GM19023 (cell line): ENCODE results near the gene BROX.
"Not testable (repeated sequence)": the region's sequence is repeated elsewhere in the genome, so short reads cannot be mapped to it uniquely, and the experiment has no call there.

Source experiments
- ATAC-seq: cut with Tn5 transposase; IDR thresholded peaks from one replicate; pipeline ENCODE4 v1.9.1; 2021; ENCODE audit warnings: mild to moderate bottlenecking, moderate library complexity; ENCODE audit not compliant: unreplicated experiment

The BROX gene

GRCh38 chr1:222730866-222731265, 18.5 kb downstream of the BROX start:
- no peak for ATAC-seq

GRCh38 chr1:222732216-222733159, 20.1 kb downstream of the BROX start:
- peak; percentile 96 for ATAC-seq

GRCh38 chr1:222734740-222735139, 22.4 kb downstream of the BROX start:
- ATAC-seq: no peak

GRCh38 chr1:222736470-222736869, 24.1 kb downstream of the BROX start:
- no peak for ATAC-seq

GRCh38 chr1:222736972-222737371, 24.6 kb downstream of the BROX start, which contains the start of gene FAM177B:
FAM177B (plus strand) TSS chr1:222737202; CDS start chr1:222746546, 9,344 bp downstream.
- ATAC-seq: no peak

GRCh38 chr1:222739465-222739864, 27.1 kb downstream of the BROX start:
- ATAC-seq: no peak

- no peak for ATAC-seq
Observed at GRCh38 chr1:222739929-222740328, 27.6 kb downstream of the BROX start.

GRCh38 chr1:222741630-222742457, 29.5 kb downstream of the BROX start:
- not testable (repeated sequence) for ATAC-seq

- no peak for ATAC-seq
Observed at GRCh38 chr1:222749927-222750326, 37.6 kb downstream of the BROX start.

- ATAC-seq: no peak
Observed at GRCh38 chr1:222750651-222751050, 38.3 kb downstream of the BROX start.

GRCh38 chr1:222751255-222751654, 38.9 kb downstream of the BROX start:
- no peak for ATAC-seq

GRCh38 chr1:222754366-222755139, 42.2 kb downstream of the BROX start:
- ATAC-seq: no peak

GRCh38 chr1:222757646-222758268, 45.4 kb downstream of the BROX start:
- no peak for ATAC-seq

- no peak for ATAC-seq
Observed at GRCh38 chr1:222759451-222760035, 47.2 kb downstream of the BROX start.

GRCh38 chr1:222761083-222761482, 48.7 kb downstream of the BROX start:
- ATAC-seq: no peak

- not testable (repeated sequence) for ATAC-seq
Observed at GRCh38 chr1:222762178-222762577, 49.8 kb downstream of the BROX start.

GRCh38 chr1:222767152-222767571, 54.8 kb downstream of the BROX start:
- no peak for ATAC-seq

GRCh38 chr1:222768592-222768991, 56.2 kb downstream of the BROX start:
- no peak for ATAC-seq

- ATAC-seq: no peak
Observed at GRCh38 chr1:222769181-222769580, 56.8 kb downstream of the BROX start.
